H1 (cell line): Measurements from ENCODE around the gene NAT8L. TPM values are rescaled to one million over a fixed set of nuclear protein-coding genes. Genes with fewer than 3 reads are reported as not detected.

ENCODE experiments used
- CTCF ChIA-PET: fragments of 300-600 bp; sonication (Branson Sonifier 250); formaldehyde crosslinking; loops from one replicate; lab custom pipeline; 2021; ENCODE audit not compliant: partially characterized antibody; lab: Charles Lee
- POLR2A ChIA-PET: fragments of 300-600 bp; sonication (Branson Sonifier 250); formaldehyde crosslinking; loops from one replicate; lab custom pipeline; 2021; ENCODE audit warnings: inconsistent platforms; ENCODE audit not compliant: partially characterized antibody; lab: Charles Lee
- DNase-seq, 2 experiments: peaks; one replicate each; pipeline versions ENCODE4 v3.0.0 to v3.0.0-alpha.2; 2010 to 2022; ENCODE audit warnings: low spot score in 2 of 2, low read depth in 1 of 2, mixed read lengths in 1 of 2
- FAIRE-seq: peaks from 2 replicates; lab custom pipeline; 2011; peaks lifted over from hg19 to GRCh38; lab: Jason Lieb, UNC
- H2AFZ ChIP-seq: 2 replicates; pipeline ENCODE4 v1.8.1; 2012; ENCODE audit warnings: low read length, inconsistent platforms
- H2AK5ac ChIP-seq: 2 replicates; pipeline ENCODE4 v1.6.1; 2013; ENCODE audit warnings: low read depth, low read length
- H2BK120ac ChIP-seq: replicated peaks from 2 replicates; pipeline ENCODE3; 2013; ENCODE audit warnings: low read depth, low read length, inconsistent platforms
- H2BK12ac ChIP-seq: 2 replicates; pipeline ENCODE4 v1.6.1; 2013; ENCODE audit warnings: low read depth, low read length
- H2BK15ac ChIP-seq: 2 replicates; pipeline ENCODE4 v1.6.1; 2013; ENCODE audit warnings: low read length
- H2BK20ac ChIP-seq: 2 replicates; pipeline ENCODE4 v1.6.1; 2013; ENCODE audit warnings: low read length
- H2BK5ac ChIP-seq: 2 replicates; pipeline ENCODE4 v1.6.1; 2013; ENCODE audit warnings: low read depth, low read length
- H3K14ac ChIP-seq: 2 replicates; pipeline ENCODE4 v1.6.1; 2013; ENCODE audit warnings: inconsistent platforms; ENCODE audit not compliant: insufficient read length
- H3K18ac ChIP-seq: 2 replicates; pipeline ENCODE4 v1.6.1; 2013; ENCODE audit warnings: low read length; ENCODE audit errors: extremely low read depth
- H3K23ac ChIP-seq: 2 replicates; pipeline ENCODE4 v1.6.1; 2013; ENCODE audit warnings: inconsistent platforms; ENCODE audit not compliant: insufficient read length
- H3K23me2 ChIP-seq: 2 replicates; pipeline ENCODE4 v1.6.1; 2013; ENCODE audit warnings: low read depth, low read length
- H3K27ac ChIP-seq: 2 replicates; pipeline ENCODE4 v1.6.1; 2011; ENCODE audit warnings: low read depth, low read length, inconsistent platforms
- H3K27me3 ChIP-seq, 4 experiments: replicated peaks in 1 of 4; 1 replicate in 1 of 4; 2 replicates in 3 of 4; pipeline versions ENCODE4 v1.6.1 to v1.8.1; 2011 to 2013; ENCODE audit warnings: low read length in 3 of 4, mild to moderate bottlenecking in 3 of 4, inconsistent platforms in 2 of 4, mixed read lengths in 2 of 4, moderate library complexity in 1 of 4; ENCODE audit not compliant: control insufficient read depth in 3 of 4, insufficient read depth in 3 of 4; ENCODE audit errors: extremely low read depth in 1 of 4
- H3K36me3 ChIP-seq, 4 experiments: 2 replicates each; pipeline versions ENCODE4 v1.6.1 to v1.8.1; 2011 to 2013; ENCODE audit warnings: mild to moderate bottlenecking in 4 of 4, low read length in 3 of 4, moderate library complexity in 2 of 4, control low read depth in 1 of 4, inconsistent platforms in 1 of 4; ENCODE audit not compliant: insufficient read depth in 4 of 4, control insufficient read depth in 2 of 4
- H3K4ac ChIP-seq: replicated peaks from 2 replicates; pipeline ENCODE3; 2013; ENCODE audit warnings: low read length, low read depth, mixed read lengths, inconsistent platforms; ENCODE audit not compliant: insufficient read length
- H3K4me1 ChIP-seq, 4 experiments: replicated peaks in 1 of 4; 1 replicate in 1 of 4; 2 replicates in 3 of 4; pipeline versions ENCODE4 v1.6.1 to v1.8.1; 2011 to 2013; ENCODE audit warnings: low read length in 3 of 4, inconsistent platforms in 2 of 4, mixed read lengths in 1 of 4; ENCODE audit not compliant: insufficient read depth in 4 of 4, control insufficient read depth in 3 of 4
- H3K4me2 ChIP-seq, 2 experiments: 2 replicates each; pipeline versions ENCODE4 v1.6.1 to v1.8.1; 2011 to 2013; ENCODE audit warnings: low read depth in 2 of 2, low read length in 2 of 2, control low read depth in 1 of 2, inconsistent platforms in 1 of 2, mild to moderate bottlenecking in 1 of 2; ENCODE audit not compliant: insufficient read depth in 1 of 2
- H3K4me3 ChIP-seq, 4 experiments: fragments of 200-600, 300-600 bp in 1 of 4; sonication (generic), shearing (Covaris generic), sonication (Bioruptor Twin) in 1 of 4; 2 replicates each; pipeline versions ENCODE4 v1.5.1 to v1.8.1; 2011 to 2016; ENCODE audit warnings: low read length in 4 of 4, low read depth in 3 of 4, control low read depth in 2 of 4, inconsistent platforms in 2 of 4, mild to moderate bottlenecking in 2 of 4, mixed read lengths in 1 of 4, moderate library complexity in 1 of 4; ENCODE audit not compliant: insufficient read depth in 2 of 4; ENCODE audit errors: extremely low read depth in 1 of 4
- H3K56ac ChIP-seq: replicated peaks from 2 replicates; pipeline ENCODE3; 2013; ENCODE audit warnings: low read depth, mild to moderate bottlenecking, mixed read lengths, low read length, inconsistent platforms; ENCODE audit not compliant: insufficient read length
- H3K79me1 ChIP-seq: 2 replicates; pipeline ENCODE4 v1.6.1; 2013; ENCODE audit warnings: low read depth, low read length, control low read depth
- H3K79me2 ChIP-seq, 2 experiments: 2 replicates each; pipeline versions ENCODE4 v1.6.1 to v1.8.1; 2012 to 2013; ENCODE audit warnings: low read length in 2 of 2, mild to moderate bottlenecking in 2 of 2, inconsistent platforms in 1 of 2; ENCODE audit not compliant: insufficient read depth in 2 of 2, control insufficient read depth in 1 of 2
- H3K9ac ChIP-seq, 4 experiments: replicated peaks in 1 of 4; 1 replicate in 1 of 4; 2 replicates in 3 of 4; pipeline versions ENCODE4 v1.6.1 to v1.8.1; 2011 to 2013; ENCODE audit warnings: low read depth in 3 of 4, low read length in 3 of 4, control low read depth in 2 of 4, mild to moderate bottlenecking in 2 of 4, moderate library complexity in 2 of 4, inconsistent platforms in 1 of 4; ENCODE audit errors: extremely low read depth in 1 of 4
- H3K9me3 ChIP-seq, 2 experiments: 2 replicates each; pipeline versions ENCODE4 v1.6.1 to v1.8.1; 2012 to 2013; ENCODE audit warnings: mild to moderate bottlenecking in 2 of 2, moderate library complexity in 2 of 2, control low read depth in 1 of 2, inconsistent platforms in 1 of 2, low read depth in 1 of 2, low read length in 1 of 2, mixed read lengths in 1 of 2; ENCODE audit not compliant: insufficient read depth in 2 of 2
- H4K20me1 ChIP-seq, 2 experiments: replicated peaks in 1 of 2; 2 replicates each; pipeline versions ENCODE3 to v1.8.1; 2011 to 2013; ENCODE audit warnings: inconsistent platforms in 2 of 2, low read length in 2 of 2, mild to moderate bottlenecking in 1 of 2; ENCODE audit not compliant: insufficient read depth in 2 of 2, control insufficient read depth in 1 of 2
- H4K5ac ChIP-seq: 2 replicates; pipeline ENCODE4 v1.6.1; 2013; ENCODE audit warnings: low read length, low read depth, mixed read lengths, inconsistent platforms; ENCODE audit not compliant: insufficient read length
- H4K8ac ChIP-seq: 2 replicates; pipeline ENCODE4 v1.8.0; 2013; ENCODE audit warnings: mild to moderate bottlenecking, moderate library complexity, low read length, inconsistent platforms; ENCODE audit not compliant: insufficient read depth; ENCODE audit errors: extremely low read depth
- H4K91ac ChIP-seq: replicated peaks from 2 replicates; pipeline ENCODE3; 2013; ENCODE audit warnings: low read length, mixed read lengths, inconsistent platforms; ENCODE audit not compliant: insufficient read length
- HDAC6 ChIP-seq: IDR thresholded peaks from one replicate; pipeline ENCODE4 v1.7.1; 2012; ENCODE audit warnings: low read depth, mild to moderate bottlenecking, inconsistent platforms, low read length, moderate library complexity
- KDM4A ChIP-seq: IDR thresholded peaks from one replicate; pipeline ENCODE4 v1.7.1; 2012; ENCODE audit warnings: low read depth, mild to moderate bottlenecking, moderate library complexity, low read length, inconsistent platforms; ENCODE audit not compliant: severe bottlenecking
- PHF8 ChIP-seq: fragments of 200-600 bp; sonication (generic); conservative IDR thresholded peaks from 2 replicates; pipeline ENCODE4 v1.7.1; 2012; ENCODE audit warnings: low read depth, mild to moderate bottlenecking, inconsistent platforms, low read length, moderate library complexity
- RNF2 ChIP-seq: fragments of 200-900, 300-1000 bp; sonication (generic); IDR thresholded peaks from 2 replicates; pipeline ENCODE4 v1.7.1; 2016; ENCODE audit warnings: borderline replicate concordance, low read depth, mild to moderate bottlenecking, antibody characterized with exemption, low read length; ENCODE audit not compliant: poor library complexity, severe bottlenecking; ENCODE audit errors: missing control alignments
- SP1 ChIP-seq: IDR thresholded peaks from 2 replicates; pipeline ENCODE4 v1.6.1; 2011; ENCODE audit warnings: low read depth, low read length
- TAF1 ChIP-seq: IDR thresholded peaks from 2 replicates; pipeline ENCODE4 v1.6.1; 2011; ENCODE audit warnings: mild to moderate bottlenecking, low read depth, low read length
- TBP ChIP-seq: IDR thresholded peaks from 2 replicates; pipeline ENCODE4 v1.6.1; 2011; ENCODE audit warnings: low read depth, low read length, improper control_type of control experiment
- TEAD4 ChIP-seq: IDR thresholded peaks from 2 replicates; pipeline ENCODE4 v1.6.1; 2012; ENCODE audit warnings: low read depth, low read length, inconsistent platforms, mixed read lengths
- ZNF274 ChIP-seq: IDR thresholded peaks from 2 replicates; pipeline ENCODE4 v1.7.0; 2012; ENCODE audit warnings: low read length, borderline replicate concordance; ENCODE audit errors: extremely low read depth
- WGBS, 2 experiments: shearing (Covaris generic) in 1 of 2; methylation state at CpG; one replicate each; pipeline versions ENCODE4 v1.1.6 to v1.1.7; 2013 to 2015; ENCODE audit warnings: low lambda C conversion rate in 2 of 2, mixed read lengths in 2 of 2, inconsistent platforms in 1 of 2, low coverage in 1 of 2, missing lambda C conversion rate in 1 of 2; ENCODE audit not compliant: insufficient replicate concordance in 2 of 2, insufficient coverage in 1 of 2, insufficient read length in 1 of 2; ENCODE audit errors: extremely low coverage in 1 of 2, missing lambda C conversion rate in 1 of 2; 5-methylcytosine and 5-hydroxymethylcytosine counted together
- polyA plus RNA-seq, 7 experiments: library from polyadenylated mRNA; depleted of rRNA in 3 of 7; stranded (reverse) in 5 of 7; unstranded in 2 of 7; fragments of >200 nt in 5 of 7; fragments of 200-250 nt in 2 of 7; gene quantifications; 1 replicate in 5 of 7; 2 replicates in 1 of 7; 4 replicates in 1 of 7; pipeline versions ENCODE4 v1.2.1 to v1.2.3, GENCODE V29; 2011 to 2013; ENCODE audit warnings: missing spikeins in 2 of 7, mixed read lengths in 2 of 7
- total RNA-seq: library from RNA; stranded (reverse); fragmentation: NEBNext Ultra II Directional; extraction: Animal tissue kit (Norgen Biotek cat#: 25700); gene quantifications from 2 replicates; pipeline ENCODE4 v1.2.1, GENCODE V29; 2021
- TF ChIP-seq, protein P1 (sequence below): IDR thresholded peaks from 2 replicates; pipeline ENCODE4 v1.6.1; 2012; ENCODE audit warnings: inconsistent platforms

NAT8L gene
- total and polyA plus RNA-seq, 2 of the 8 experiments (the other 6 are each of a cell fraction or from before 2014, with no cell fraction given) = 10.8 TPM

GRCh38 chr4:2081540-2081939 lies 22.4 kb downstream of the NAT8L start:
- Histone ChIP-seq H3K4ac (no peak overlapping the region), H2AFZ (no peak overlapping the region), H3K36me3 (no peaks in the 10 kb centered on the region), H4K8ac (no peak overlapping the region), H3K4me1 (no peaks in the 10 kb centered on the region), H3K23me2 (no peaks in the 10 kb centered on the region), H4K5ac (no peak overlapping the region), H4K91ac (no peak overlapping the region), H3K4me2 (no peak overlapping the region), H3K9me3 (no peaks in the 10 kb centered on the region), H3K14ac (no peak overlapping the region), H2BK5ac (no peak overlapping the region), H3K9ac (no peak overlapping the region), H2BK12ac (no peak overlapping the region), H3K79me2 (no peaks in the 10 kb centered on the region), H2AK5ac (no peak overlapping the region), H3K4me3 (no peak overlapping the region), H3K27me3 (peaks cover 0 to 3% (median under 1%) of the 10 kb centered on the region in 4 experiments; a peak in 1 of 7 replicates), H3K79me1 (no peaks in the 10 kb centered on the region), H4K20me1 (peaks cover 1 to 3% of the 10 kb centered on the region in 2 experiments), H3K23ac (no peak overlapping the region), H3K18ac (no peak overlapping the region), H3K56ac (no peak overlapping the region), H2BK15ac (no peak overlapping the region), H3K27ac (no peak overlapping the region), H2BK120ac (no peak overlapping the region), H2BK20ac (no peak overlapping the region)
- ChIA-PET CTCF (interaction anchor here (1.1 to 1.3 kb wide), 4 partner anchors 14 to 271 kb away, joined by 3 to 4 read pairs (median 3); no protein-coding TSS in a partner anchor), POLR2A (interaction anchor here (1.2 kb wide), 1 partner anchor 72 kb away, joined by 3 read pairs; no protein-coding TSS in a partner anchor)
- 84% methylated on average over 10 of the region's 10 CpGs; no CpG with 5 or more reads in 1 of the 2 experiments for WGBS, 2 experiments
- DNase-seq = peak in 1 of 2 experiments; percentile 38
- no peak for FAIRE-seq
- TF ChIP-seq ZNF274 = no peak
- TF ChIP-seq TAF1 = no peak
- no peak for TF ChIP-seq TEAD4
- TF ChIP-seq, protein P1, sequence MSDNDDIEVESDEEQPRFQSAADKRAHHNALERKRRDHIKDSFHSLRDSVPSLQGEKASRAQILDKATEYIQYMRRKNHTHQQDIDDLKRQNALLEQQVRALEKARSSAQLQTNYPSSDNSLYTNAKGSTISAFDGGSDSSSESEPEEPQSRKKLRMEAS = no peak
- TF ChIP-seq HDAC6 = no peak
- TF ChIP-seq PHF8 = no peak
- no peak for TF ChIP-seq SP1
- no peak for TF ChIP-seq TBP
- no peak for TF ChIP-seq KDM4A
- TF ChIP-seq RNF2 = no peak
